ENCODE data around the gene SERPING1. TPM values are rescaled to one million over a fixed set of nuclear protein-coding genes. Genes with fewer than 3 reads are reported as not detected.

The SERPING1 gene
- total and polyA plus RNA-seq, 2 of the 13 experiments (the other 11 are each of a cell fraction or from before 2014, with no cell fraction given) = 2.0 to 10.4 TPM

- TF ChIP-seq FOXK1 (CRISPR knock-in tag; IDR thresholded peaks at IDR 0.05; ENCODE audit: borderline replicate concordance, low read depth) (no peak), TAF1 (CRISPR knock-in tag; IDR thresholded peaks at IDR 0.05) (no peak; the same call in 1 of the 2 replicates), KLF13 (CRISPR knock-in tag; IDR thresholded peaks at IDR 0.05) (no peak), JUN (CRISPR knock-in tag; IDR thresholded peaks at IDR 0.05) (no peak), THAP8 (CRISPR knock-in tag; IDR thresholded peaks at IDR 0.05; ENCODE audit: borderline replicate concordance) (no peak), ZNF337 (CRISPR knock-in tag; IDR thresholded peaks at IDR 0.05; ENCODE audit: borderline replicate concordance, low read depth) (no peak), ZNF678 (CRISPR knock-in tag; IDR thresholded peaks at IDR 0.05) (no peak), KDM3A (CRISPR knock-in tag; IDR thresholded peaks at IDR 0.05; ENCODE audit: low read depth) (0 out of 2 replicates have a peak, but pooled peaks have one; percentile 43), ZNF549 (CRISPR knock-in tag; IDR thresholded peaks at IDR 0.05) (no peak), NFE2 (CRISPR knock-in tag; IDR thresholded peaks at IDR 0.05) (no peak), ZNF331 (CRISPR knock-in tag; IDR thresholded peaks at IDR 0.05) (no peak; the same call in 1 of the 2 replicates), KAT2B (IDR thresholded peaks at IDR 0.05; ENCODE audit: borderline replicate concordance, low read depth, low read length) (no peak), CAMTA2 (CRISPR knock-in tag; IDR thresholded peaks at IDR 0.05; ENCODE audit: borderline replicate concordance) (no peak), GFI1 (CRISPR knock-in tag; IDR thresholded peaks at IDR 0.05; ENCODE audit: borderline replicate concordance) (0 out of 2 replicates have a peak, but pooled peaks have one; percentile 36), ATF7 (IDR thresholded peaks at IDR 0.05) (no peak), ATF7 (CRISPR knock-in tag; IDR thresholded peaks at IDR 0.05) (no peak), CREBL2 (CRISPR knock-in tag; IDR thresholded peaks at IDR 0.05; ENCODE audit: borderline replicate concordance) (no peak), HNRNPUL1 (IDR thresholded peaks at IDR 0.05; ENCODE audit: low read depth, low read length) (no peak), ZNF773 (CRISPR knock-in tag; IDR thresholded peaks at IDR 0.05; ENCODE audit: borderline replicate concordance) (no peak), EZH2 (conservative IDR thresholded peaks at IDR 0.05; ENCODE audit: low read depth, low read length) (no peak), ZIK1 (CRISPR knock-in tag; IDR thresholded peaks at IDR 0.05; ENCODE audit: borderline replicate concordance, low read depth) (no peak), SOX13 (IDR thresholded peaks at IDR 0.05) (no peak), SOX13 (CRISPR knock-in tag; conservative IDR thresholded peaks at IDR 0.05 in 1 of 2, IDR thresholded peaks at IDR 0.05 in 1 of 2) (peak in 1 of 2 experiments; percentile 34; a peak in 1 of 4 replicates), HOXA7 (CRISPR knock-in tag; IDR thresholded peaks at IDR 0.05) (no peak), SALL2 (CRISPR knock-in tag; IDR thresholded peaks at IDR 0.05) (no peak), GPBP1L1 (CRISPR knock-in tag; IDR thresholded peaks at IDR 0.05) (no peak), ZNF530 (CRISPR knock-in tag; IDR thresholded peaks at IDR 0.05; ENCODE audit: low read depth) (no peak), ZFX (CRISPR knock-in tag; IDR thresholded peaks at IDR 0.05; ENCODE audit: low read depth) (peak; percentile 76), ZNF275 (CRISPR knock-in tag; IDR thresholded peaks at IDR 0.05; ENCODE audit: borderline replicate concordance) (peak; percentile 71; the same call in 1 of the 2 replicates)
Observed at GRCh38 chr11:57639321-57640067, 42.0 kb downstream of the SERPING1 start (continued).
